Activated T-helper 2 cell treated with anti-CD3 and anti-CD28 coated beads, Interferon-gamma antibody, Interleukin-2, Interleukin-4, amounts not matched to agents 10 μg/mL and 5 μg/mL and 100 μg/mL, durations not matched to agents 14 hours and 24 hours and 36 hours (primary cell): ENCODE data around the gene PTPN6. TPM values are rescaled to one million over a fixed set of nuclear protein-coding genes. Genes with fewer than 3 reads are reported as not detected.

ENCODE experiments used
- DNase-seq: peaks from one replicate; pipeline ENCODE4 v3.0.0; 2021; ENCODE audit warnings: low spot score
- H3K27ac Mint-ChIP-seq: one replicate; pipeline ENCODE4 v1.8.0; 2021; ENCODE audit warnings: mixed read lengths
- H3K27me3 Mint-ChIP-seq: one replicate; pipeline ENCODE4 v1.8.0; 2021; ENCODE audit warnings: low read depth, mixed read lengths
- H3K36me3 Mint-ChIP-seq: one replicate; pipeline ENCODE4 v1.8.0; 2021; ENCODE audit warnings: low read depth, mixed read lengths
- H3K4me1 Mint-ChIP-seq: one replicate; pipeline ENCODE4 v1.8.0; 2021; ENCODE audit warnings: low read depth, mixed read lengths
- H3K4me3 Mint-ChIP-seq: one replicate; pipeline ENCODE4 v1.8.0; 2021; ENCODE audit warnings: low read depth, mild to moderate bottlenecking, moderate library complexity, mixed read lengths
- H3K9me3 Mint-ChIP-seq: one replicate; pipeline ENCODE4 v1.8.0; 2021; ENCODE audit warnings: mixed read lengths
- intact Hi-C: fragments of 100-400 bp; cut with micrococcal nuclease; formaldehyde crosslinking; loops from one replicate; pipeline ENCODE4 v1.15.1; 2023
- total RNA-seq: library from RNA; stranded (reverse); gene quantifications from 2 replicates; pipeline ENCODE4 v1.2.3, GENCODE V29; 2022

PTPN6 gene
- total RNA-seq, 1 donor from 2014 or later, result 250 TPM

DNA sequence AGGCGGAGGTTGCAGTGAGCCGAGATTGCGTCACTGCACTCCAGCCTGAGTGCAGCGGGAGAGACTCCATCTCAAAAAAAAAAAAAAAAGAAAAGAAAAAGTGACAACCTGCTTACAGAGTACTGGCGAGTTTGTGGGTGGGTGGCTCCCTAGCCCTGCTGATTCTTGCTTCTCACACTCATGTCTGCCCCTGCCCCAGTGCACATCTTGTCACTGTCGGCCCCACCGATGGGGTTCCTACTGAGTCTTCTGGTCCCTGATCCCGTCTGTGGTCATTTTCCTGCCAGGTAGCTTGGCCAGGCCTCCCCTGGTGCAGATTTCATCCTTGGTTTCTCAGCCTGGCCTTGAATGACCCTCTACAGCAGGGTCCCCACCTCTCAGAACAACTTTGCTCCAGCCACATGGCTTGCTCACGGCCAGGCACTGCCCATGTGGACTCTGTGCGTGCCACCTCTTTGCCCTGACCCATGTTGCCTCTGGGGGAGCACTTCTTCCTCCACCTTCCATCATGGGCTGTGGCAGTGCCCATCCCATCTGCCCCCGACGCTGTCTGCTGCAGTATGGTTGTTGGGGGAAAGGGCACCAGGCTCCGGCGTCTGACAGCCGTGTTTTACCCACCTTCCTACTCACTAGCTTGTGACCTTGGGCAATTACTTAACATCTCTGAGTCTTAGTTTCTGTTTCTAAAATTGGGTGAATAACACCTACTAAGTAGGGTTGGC, 2.1 kb upstream of the PTPN6 start:
- intact Hi-C loops, result loop anchor here (10.0 kb wide), 1 partner anchor 1046 kb away; no protein-coding TSS in a partner anchor
- Mint-ChIP-seq H3K27me3 (no peaks in the 10 kb centered on the region), H3K9me3 (no peaks in the 10 kb centered on the region), H3K27ac (peak overlapping the region; percentile 80), H3K36me3 (peaks cover 46% of the 10 kb centered on the region), H3K4me1 (peaks cover 65% of the 10 kb centered on the region), H3K4me3 (peak overlapping the region; percentile 40)
- DNase-seq, result no peak

DNA sequence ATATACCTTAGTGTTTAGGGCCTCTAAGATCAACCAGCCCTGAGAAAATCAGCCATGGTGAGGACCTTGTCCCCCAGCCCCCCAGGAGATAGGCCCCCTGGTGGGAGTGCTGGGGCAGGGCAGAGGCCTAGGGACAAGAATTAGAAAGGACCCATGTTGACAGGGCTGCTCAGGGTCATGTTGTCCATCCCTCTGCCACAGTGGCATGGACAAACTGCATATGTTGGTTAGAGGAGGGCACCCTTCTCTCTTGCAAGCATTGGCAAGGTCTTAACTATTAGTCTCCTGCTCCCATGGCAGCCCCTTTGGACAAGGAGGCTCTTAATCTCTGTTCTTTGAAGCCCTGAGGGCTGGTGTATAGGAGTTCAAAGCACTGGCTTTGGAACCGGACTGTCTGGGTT, 755 bp upstream of the PTPN6 start:
- Mint-ChIP-seq H3K4me1 (peaks cover 68% of the 10 kb centered on the region), H3K27ac (peak overlapping the region; percentile 97), H3K36me3 (peaks cover 56% of the 10 kb centered on the region), H3K4me3 (peak overlapping the region; percentile 94), H3K9me3 (no peaks in the 10 kb centered on the region), H3K27me3 (no peaks in the 10 kb centered on the region)
- DNase-seq, result no peak
- intact Hi-C loops, result loop anchor here (5.0 kb wide), 1 partner anchor 418 kb away; the partner anchor contains the start of gene GAPDH

DNA sequence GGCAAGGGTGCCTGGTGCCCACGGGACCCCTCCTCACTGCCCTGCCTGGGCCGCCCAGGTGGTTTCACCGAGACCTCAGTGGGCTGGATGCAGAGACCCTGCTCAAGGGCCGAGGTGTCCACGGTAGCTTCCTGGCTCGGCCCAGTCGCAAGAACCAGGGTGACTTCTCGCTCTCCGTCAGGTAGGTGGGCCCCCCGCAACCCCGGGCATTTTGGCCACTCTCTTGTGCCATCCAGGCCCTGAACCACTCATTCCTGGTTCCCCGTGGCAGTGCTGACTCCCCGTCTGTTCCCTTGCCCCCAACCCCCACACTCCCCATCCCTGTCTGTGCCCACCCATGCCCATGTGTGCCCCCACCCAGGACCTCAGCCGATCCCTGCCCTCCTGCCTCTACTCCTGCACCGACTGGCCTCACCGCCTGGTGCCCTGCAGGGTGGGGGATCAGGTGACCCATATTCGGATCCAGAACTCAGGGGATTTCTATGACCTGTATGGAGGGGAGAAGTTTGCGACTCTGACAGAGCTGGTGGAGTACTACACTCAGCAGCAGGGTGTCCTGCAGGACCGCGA, 480 bp downstream of the PTPN6 start:
- H3K27me3 Mint-ChIP-seq, result no peaks in the 10 kb centered on the region
- H3K27ac Mint-ChIP-seq, result peak overlapping the region; percentile 97
- no peaks in the 10 kb centered on the region for H3K9me3 Mint-ChIP-seq
- peaks cover 71% of the 10 kb centered on the region for H3K4me1 Mint-ChIP-seq
- DNase-seq, result no peak
- H3K4me3 Mint-ChIP-seq, result peak overlapping the region; percentile 94
- intact Hi-C loops, result loop anchor here (2.0 to 5.0 kb wide), 2 partner anchors 79 to 419 kb away; partner anchors contain the start of genes GAPDH and SPSB2
- peaks cover 67% of the 10 kb centered on the region for H3K36me3 Mint-ChIP-seq

DNA sequence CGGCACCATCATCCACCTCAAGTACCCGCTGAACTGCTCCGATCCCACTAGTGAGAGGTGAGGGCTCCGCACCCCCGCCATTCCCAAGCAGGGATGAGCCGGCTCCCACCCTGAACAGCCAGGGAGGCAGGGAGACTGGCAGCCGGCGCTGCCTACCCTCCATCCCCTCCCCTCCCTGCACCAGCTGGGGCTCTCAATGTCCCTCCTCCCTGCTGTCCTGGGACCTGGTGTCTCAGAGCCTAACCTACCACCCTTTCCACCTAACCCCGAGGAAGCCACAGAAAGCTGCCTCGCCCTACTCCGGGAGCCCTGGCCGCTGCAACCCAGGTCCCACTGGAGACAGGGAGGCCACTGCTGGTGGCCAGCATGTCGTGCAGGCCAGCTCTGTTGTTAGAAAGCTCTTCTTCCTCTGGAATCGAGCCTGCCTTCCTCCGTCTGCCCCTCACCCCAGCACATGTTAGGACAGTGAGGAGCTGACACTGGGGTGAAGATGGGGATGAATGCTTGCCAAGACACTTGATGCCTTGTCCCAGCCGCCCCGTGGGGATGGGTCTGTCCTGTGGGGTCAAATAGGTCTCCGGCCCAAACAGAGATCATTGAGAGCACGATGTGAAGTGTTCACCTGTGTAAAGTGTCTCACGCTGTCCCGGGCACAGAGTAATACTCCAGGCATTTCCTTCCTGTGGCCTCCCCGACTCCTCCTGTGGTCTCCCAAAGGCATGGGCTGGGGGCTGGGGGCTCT, 1.1 kb downstream of the PTPN6 start:
- intact Hi-C loops, result loop anchor here (2.0 to 5.0 kb wide), 2 partner anchors 79 to 420 kb away; partner anchors contain the start of genes GAPDH and SPSB2
- peak overlapping the region; percentile 94 for H3K4me3 Mint-ChIP-seq
- H3K27ac Mint-ChIP-seq, result peak overlapping the region; percentile 97
- peaks cover 72% of the 10 kb centered on the region for H3K4me1 Mint-ChIP-seq
- H3K36me3 Mint-ChIP-seq, result peaks cover 69% of the 10 kb centered on the region
- no peaks in the 10 kb centered on the region for H3K9me3 Mint-ChIP-seq
- no peak for DNase-seq
- H3K27me3 Mint-ChIP-seq, result no peaks in the 10 kb centered on the region

DNA sequence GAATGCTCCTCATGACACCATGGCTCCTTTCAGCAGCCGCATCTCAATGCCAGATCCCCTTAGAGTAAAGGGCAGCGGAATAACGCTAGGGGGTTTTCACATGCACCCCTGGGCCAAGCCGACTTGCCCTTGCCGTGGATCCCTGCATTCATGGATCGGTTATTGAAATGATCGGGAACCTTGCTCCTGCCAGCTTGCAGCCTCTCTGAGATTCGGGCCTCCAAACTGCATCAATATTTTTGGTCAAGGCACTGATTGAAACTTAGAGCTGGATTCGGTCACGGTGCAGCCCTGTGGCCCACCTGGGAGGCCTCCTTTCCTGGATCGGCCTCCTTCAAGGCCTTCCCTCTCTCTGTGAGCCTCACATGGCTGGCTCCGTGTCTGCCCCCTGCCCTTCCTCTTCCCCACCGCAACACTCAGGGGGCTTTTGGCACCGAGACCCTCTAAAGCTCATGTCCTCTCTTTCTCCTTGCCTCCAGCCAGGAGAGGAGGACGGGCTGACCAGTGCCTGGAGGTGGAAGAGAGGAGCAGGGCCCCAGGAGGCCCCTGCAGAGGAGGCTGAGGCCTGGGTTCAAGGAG, 1.8 kb downstream of the PTPN6 start:
- H3K27me3 Mint-ChIP-seq, result no peaks in the 10 kb centered on the region

DNA sequence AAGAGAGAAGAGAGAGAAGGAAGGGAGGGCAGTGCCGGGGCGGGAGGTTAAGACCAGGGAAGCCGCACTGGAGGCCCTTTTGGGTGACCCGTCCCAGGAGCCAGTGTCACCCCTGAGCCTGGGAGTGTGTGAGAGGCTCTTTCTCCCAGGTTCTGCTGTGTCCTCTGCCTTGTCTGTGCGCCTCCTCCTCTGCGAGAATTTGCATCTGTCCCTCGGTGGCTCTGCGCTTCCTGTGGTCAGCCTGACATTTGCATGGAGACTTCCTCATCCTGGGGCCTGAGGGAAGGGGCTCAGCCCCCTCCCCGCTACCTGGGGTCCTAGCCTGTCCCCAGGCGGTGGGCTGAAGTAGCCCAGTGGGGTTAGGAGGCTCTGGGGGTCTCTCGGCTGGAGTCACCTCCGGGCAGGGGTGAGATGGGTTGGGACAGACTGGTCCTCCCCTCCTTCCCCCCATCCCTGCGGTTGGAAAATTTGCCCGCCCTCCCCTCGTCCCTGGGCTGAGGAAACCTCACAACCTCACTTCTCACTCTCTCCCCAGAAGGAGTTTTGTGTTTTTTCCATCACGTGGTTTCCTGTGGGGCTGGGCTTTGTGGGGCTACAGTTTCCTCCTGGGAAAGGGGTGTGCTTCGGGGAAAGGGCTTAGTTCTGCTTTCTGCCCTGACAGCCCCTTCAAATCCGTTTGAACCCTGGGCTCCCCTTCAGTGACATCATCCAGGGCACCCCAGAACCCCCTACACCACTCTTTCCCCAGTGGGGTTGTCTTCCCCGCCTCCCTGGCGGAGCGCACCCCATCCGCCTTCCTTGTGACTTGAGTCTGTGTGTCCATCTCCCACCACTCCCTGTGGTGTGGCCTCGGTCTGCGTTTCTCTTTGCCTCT, 2.5 kb downstream of the PTPN6 start:
- Mint-ChIP-seq H3K9me3 (no peaks in the 10 kb centered on the region), H3K4me1 (peaks cover 74% of the 10 kb centered on the region), H3K27ac (peak overlapping the region; percentile 97), H3K27me3 (no peaks in the 10 kb centered on the region), H3K4me3 (peak overlapping the region; percentile 94), H3K36me3 (peaks cover 77% of the 10 kb centered on the region)
- intact Hi-C loops, result loop anchor here (1.0 to 5.0 kb wide), 4 partner anchors 8 to 421 kb away; partner anchors contain the start of genes C12orf57, GAPDH and SPSB2
- peak; percentile 79 for DNase-seq

More for the DNA sequence above, 1.8 kb downstream of the PTPN6 start:
- Mint-ChIP-seq H3K9me3 (no peaks in the 10 kb centered on the region), H3K4me1 (peaks cover 71% of the 10 kb centered on the region), H3K27ac (peak overlapping the region; percentile 97), H3K4me3 (peak overlapping the region; percentile 94), H3K36me3 (peaks cover 70% of the 10 kb centered on the region)
- DNase-seq, result no peak
- intact Hi-C loops, result loop anchor here (1.0 to 5.0 kb wide), 4 partner anchors 8 to 421 kb away; partner anchors contain the start of genes C12orf57, GAPDH and SPSB2

DNA sequence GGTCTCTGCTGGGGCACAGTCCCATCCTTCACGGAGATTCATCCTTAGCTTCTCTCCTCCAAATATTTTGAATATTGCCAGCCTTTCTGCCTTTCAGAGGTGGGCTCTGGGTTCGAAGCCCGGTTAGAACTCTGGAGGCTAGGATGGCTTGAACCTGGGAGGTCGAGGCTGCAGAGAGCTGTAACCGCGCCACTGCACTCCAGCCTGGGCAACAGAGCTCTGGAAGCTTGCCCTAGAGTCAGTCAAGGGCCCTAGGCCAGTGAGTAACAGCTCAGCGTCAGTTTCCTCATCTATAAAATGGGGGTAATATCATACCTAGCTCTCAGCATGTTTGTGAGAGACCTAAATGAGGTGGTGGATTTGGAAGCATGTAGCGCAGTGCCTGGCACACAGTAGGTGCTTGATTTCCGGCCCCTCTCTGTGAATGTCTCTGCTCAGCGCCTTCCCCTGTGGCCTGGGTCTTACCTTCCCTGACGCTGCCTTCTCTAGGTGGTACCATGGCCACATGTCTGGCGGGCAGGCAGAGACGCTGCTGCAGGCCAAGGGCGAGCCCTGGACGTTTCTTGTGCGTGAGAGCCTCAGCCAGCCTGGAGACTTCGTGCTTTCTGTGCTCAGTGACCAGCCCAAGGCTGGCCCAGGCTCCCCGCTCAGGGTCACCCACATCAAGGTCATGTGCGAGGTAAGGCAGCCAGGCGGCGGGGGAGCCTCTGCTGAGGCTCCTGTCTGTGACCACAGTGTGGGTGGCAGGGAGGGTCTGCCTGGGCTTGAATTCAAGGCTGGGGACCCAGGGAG, 3.4 kb downstream of the PTPN6 start:
- Mint-ChIP-seq H3K27ac (peak overlapping the region; percentile 97), H3K4me1 (peaks cover 75% of the 10 kb centered on the region), H3K36me3 (peaks cover 79% of the 10 kb centered on the region), H3K27me3 (no peaks in the 10 kb centered on the region), H3K4me3 (peak overlapping the region; percentile 94), H3K9me3 (no peaks in the 10 kb centered on the region)
- no peak for DNase-seq
- intact Hi-C loops, result loop anchor here (5.0 kb wide), 1 partner anchor 422 kb away; the partner anchor contains the start of gene GAPDH

DNA sequence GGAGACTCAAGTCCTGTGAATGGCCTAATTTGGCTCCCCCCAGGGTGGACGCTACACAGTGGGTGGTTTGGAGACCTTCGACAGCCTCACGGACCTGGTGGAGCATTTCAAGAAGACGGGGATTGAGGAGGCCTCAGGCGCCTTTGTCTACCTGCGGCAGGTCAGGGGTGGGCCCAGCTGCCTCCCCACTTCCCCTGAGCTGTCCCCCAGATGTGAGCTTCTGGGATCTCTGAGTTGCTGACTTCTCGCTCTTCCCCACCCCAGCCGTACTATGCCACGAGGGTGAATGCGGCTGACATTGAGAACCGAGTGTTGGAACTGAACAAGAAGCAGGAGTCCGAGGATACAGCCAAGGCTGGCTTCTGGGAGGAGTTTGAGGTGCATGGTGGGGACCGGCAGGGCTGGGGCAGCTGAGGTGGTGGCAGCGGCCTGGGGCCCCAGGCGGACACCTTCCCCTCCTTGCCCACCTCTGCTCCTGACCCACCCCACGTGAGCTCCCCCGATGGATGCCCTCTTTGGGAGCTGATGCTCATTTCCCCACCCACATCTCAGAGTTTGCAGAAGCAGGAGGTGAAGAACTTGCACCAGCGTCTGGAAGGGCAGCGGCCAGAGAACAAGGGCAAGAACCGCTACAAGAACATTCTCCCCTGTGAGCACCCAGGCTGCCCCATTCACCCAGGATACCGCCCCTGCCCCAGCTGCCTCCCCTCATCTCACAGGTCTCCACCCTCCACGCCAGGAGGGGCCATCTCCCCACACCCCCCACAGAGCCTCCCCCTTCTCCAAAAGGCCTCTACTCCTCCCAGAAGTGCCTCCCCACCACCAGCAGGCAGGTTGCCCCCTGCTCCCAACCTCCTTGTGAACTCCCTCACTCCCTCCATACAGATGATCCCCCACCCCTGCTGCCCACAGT, 4.2 kb downstream of the PTPN6 start:
- Mint-ChIP-seq H3K4me3 (peak overlapping the region; percentile 50), H3K27me3 (no peaks in the 10 kb centered on the region), H3K9me3 (no peaks in the 10 kb centered on the region), H3K27ac (peak overlapping the region; percentile 97), H3K4me1 (peaks cover 68% of the 10 kb centered on the region), H3K36me3 (peaks cover 82% of the 10 kb centered on the region)
- no peak for DNase-seq
- intact Hi-C loops, result no loop called here

DNA sequence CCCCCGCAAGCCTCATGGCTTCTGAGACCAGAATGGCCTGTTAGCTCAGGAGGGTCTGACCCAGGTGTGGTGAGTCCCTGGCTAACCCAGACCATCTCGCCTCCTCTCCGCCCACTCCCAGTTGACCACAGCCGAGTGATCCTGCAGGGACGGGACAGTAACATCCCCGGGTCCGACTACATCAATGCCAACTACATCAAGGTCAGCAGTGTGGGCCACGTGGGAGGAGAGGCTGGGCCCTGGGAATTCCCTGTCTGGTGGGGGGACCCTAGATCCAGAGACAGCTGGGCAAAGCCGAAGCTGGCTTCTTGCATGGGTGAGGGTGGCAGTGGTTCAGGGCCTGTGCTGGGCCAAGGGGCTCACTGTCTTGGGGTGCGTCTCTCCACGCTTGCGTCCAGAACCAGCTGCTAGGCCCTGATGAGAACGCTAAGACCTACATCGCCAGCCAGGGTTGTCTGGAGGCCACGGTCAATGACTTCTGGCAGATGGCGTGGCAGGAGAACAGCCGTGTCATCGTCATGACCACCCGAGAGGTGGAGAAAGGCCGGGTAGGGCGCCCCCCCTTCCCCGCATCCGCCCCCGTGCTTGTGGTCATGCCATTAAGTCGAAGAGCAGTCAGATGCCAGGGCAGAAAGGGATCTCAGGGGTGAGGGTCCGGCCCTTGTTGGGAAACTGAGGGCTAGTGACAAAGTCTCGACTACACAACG, 5.0 kb downstream of the PTPN6 start:
- Mint-ChIP-seq H3K4me3 (peak overlapping the region; percentile 50), H3K27me3 (no peaks in the 10 kb centered on the region), H3K27ac (peak overlapping the region; percentile 76), H3K4me1 (peaks cover 72% of the 10 kb centered on the region), H3K36me3 (peaks cover 90% of the 10 kb centered on the region), H3K9me3 (no peaks in the 10 kb centered on the region)
- intact Hi-C loops, result no loop called here
- no peak for DNase-seq

DNA sequence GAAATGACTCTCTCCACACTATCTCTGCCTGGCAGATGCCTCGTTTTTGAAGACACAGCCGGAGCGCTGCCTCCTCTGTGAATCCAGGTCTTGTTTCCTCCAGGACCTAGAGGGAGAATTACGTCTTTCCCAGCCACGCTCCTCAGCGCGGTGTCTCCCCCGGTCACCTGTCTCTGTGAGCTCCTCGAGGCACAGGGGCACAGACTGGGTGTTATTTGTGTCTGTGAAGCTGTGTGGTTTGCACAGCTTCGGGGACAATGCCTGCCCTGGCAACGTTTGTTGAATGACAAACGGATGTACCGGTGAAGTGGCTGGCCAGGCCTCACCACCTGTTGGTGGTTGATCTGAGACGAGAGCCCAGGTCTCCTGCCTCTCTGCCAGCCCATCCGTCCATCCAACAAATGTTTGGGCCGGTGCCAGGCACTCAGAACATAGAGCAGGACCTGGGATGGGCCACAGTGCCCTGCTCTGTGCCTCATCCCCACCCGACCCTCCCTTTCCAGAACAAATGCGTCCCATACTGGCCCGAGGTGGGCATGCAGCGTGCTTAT, 6.1 kb downstream of the PTPN6 start:
- intact Hi-C loops, result no loop called here
- Mint-ChIP-seq H3K9me3 (no peaks in the 10 kb centered on the region), H3K27me3 (no peaks in the 10 kb centered on the region), H3K4me3 (peak overlapping the region; percentile 48), H3K27ac (peak overlapping the region; percentile 76), H3K4me1 (peaks cover 79% of the 10 kb centered on the region), H3K36me3 (peaks cover 92% of the 10 kb centered on the region)
- no peak for DNase-seq
